Transverse colon (tissue), 4 donors: Measurements from ENCODE around the gene HSPA8. TPM values are rescaled to one million over a fixed set of nuclear protein-coding genes. Genes with fewer than 3 reads are reported as not detected.

Source experiments
- DNase-seq: peaks from one replicate; pipeline ENCODE4 v3.0.0-alpha.2; 2019
- H3K27ac ChIP-seq, 4 donors: fragments of 200-600 bp; sonication (generic); 2 replicates each; pipeline ENCODE4 v1.5.1; 2016 to 2018; ENCODE audit warnings: inconsistent platforms in 4 of 4
- H3K27me3 ChIP-seq: fragments of 200-600 bp; sonication (generic); 2 replicates; pipeline ENCODE4 v1.5.1; 2017; ENCODE audit warnings: inconsistent platforms
- H3K36me3 ChIP-seq, 4 donors: fragments of 200-600 bp; sonication (generic); 2 replicates each; pipeline ENCODE4 v1.5.1; 2017 to 2019; ENCODE audit warnings: inconsistent platforms in 4 of 4
- H3K4me1 ChIP-seq, 4 donors: fragments of 200-600 bp; sonication (generic); 2 replicates each; pipeline ENCODE4 v1.5.1; 2017 to 2020; ENCODE audit warnings: inconsistent platforms in 4 of 4
- H3K4me3 ChIP-seq, 4 donors: fragments of 200-600 bp; sonication (generic); 1 replicate in 1 of 4; 2 replicates in 3 of 4; pipeline versions ENCODE4 v1.5.1 to v1.6.1; 2017 to 2019; ENCODE audit warnings: inconsistent platforms in 4 of 4
- H3K9me3 ChIP-seq, 2 donors: fragments of 200-600 bp; sonication (generic); 2 replicates each; pipeline ENCODE4 v1.5.1; 2017 to 2019; ENCODE audit warnings: inconsistent platforms in 2 of 2
- EP300 ChIP-seq: sonication (generic); formaldehyde crosslinking; IDR thresholded peaks from one replicate; pipeline ENCODE4 v1.6.1; 2017; ENCODE audit warnings: antibody characterized with exemption, low read depth
- POLR2A ChIP-seq: fragments of 450-650 bp; IDR thresholded peaks from one replicate; pipeline ENCODE4 v1.6.1; 2016; ENCODE audit warnings: antibody characterized with exemption, mild to moderate bottlenecking, moderate library complexity
- POLR2AphosphoS5 ChIP-seq, 3 donors: sonication (generic); formaldehyde crosslinking; IDR thresholded peaks; one replicate each; pipeline ENCODE4 v1.6.1; 2016; ENCODE audit warnings: antibody characterized with exemption in 3 of 3
- WGBS, 2 donors: methylation state at CpG; one replicate each; pipeline ENCODE4 v1.1.5; 2018; ENCODE audit warnings: low coverage in 1 of 2; 5-methylcytosine and 5-hydroxymethylcytosine counted together
- in situ Hi-C, 4 donors: fragments of 200-750 bp; cut with MboI; loops; one replicate each; pipeline versions ENCODE4 v1.15.0 to v1.15.1; 2017; ENCODE audit warnings: low sequenced_read_pairs in 3 of 4, low pct_ligation_motif_present in 1 of 4, low pct_unique_long_range_greater_than_20kb in 1 of 4
- intact Hi-C: fragments of 100-400 bp; cut with DNase I; formaldehyde crosslinking; loops from one replicate; pipeline ENCODE4 v1.15.1; 2023; ENCODE audit warnings: low total_unique reads
- total RNA-seq, 4 donors: library from RNA; depleted of rRNA; stranded (reverse); fragments of >200 nt; gene quantifications; one replicate each; pipeline ENCODE4 v1.1.0, GENCODE V29; 2016
- TF ChIP-seq, protein P1 (sequence below), 5 experiments: fragments of 200-600 bp in 3 of 5; fragments of 450-650 bp in 2 of 5; sonication (generic) in 3 of 5; IDR thresholded peaks; 1 replicate in 2 of 5; 2 replicates in 3 of 5; pipeline ENCODE4 v1.5.1; 2016 to 2017; ENCODE audit warnings: antibody characterized with exemption in 5 of 5, inconsistent platforms in 3 of 5, mild to moderate bottlenecking in 2 of 5, moderate library complexity in 1 of 5

The HSPA8 gene
- total RNA-seq, 4 donors from 2014 or later: 183 to 783 (median 651) TPM

DNA sequence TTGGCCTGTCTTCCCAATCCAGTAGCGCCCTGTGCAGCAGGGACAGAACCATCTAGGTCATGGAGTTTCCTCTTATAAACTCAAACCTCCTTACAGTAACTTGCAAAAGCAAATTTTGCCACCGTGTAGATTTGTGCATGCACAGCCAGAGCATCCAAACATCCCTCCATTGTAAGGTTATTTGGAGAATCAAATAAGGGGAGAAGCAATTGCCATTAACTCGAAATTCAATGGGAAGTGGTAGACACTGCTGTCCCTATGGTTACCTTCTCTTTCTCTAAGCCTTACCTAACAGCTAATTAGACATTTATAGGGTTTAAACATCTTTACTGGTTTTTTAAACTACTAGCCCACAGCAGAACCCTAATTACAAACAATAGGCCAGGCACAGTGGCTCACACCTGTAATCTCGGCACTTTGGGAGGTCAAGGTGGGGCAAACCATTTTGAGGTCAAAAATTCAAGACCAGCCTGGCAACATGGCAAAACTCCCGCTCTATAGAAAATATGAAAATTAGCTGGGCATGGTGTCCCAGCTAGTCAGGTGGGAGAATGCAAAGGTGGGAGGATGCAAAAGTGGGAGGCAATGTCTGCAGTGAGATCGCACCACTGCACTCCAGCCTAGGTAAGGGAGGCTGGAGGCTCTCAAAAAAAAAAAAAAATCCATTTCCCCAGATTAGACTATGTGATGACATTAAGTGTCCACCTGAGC lies 6.6 kb downstream of the HSPA8 start:
- in situ Hi-C loops: no loop called here
- H3K4me1 ChIP-seq: peaks cover 14 to 46% (median 21%) of the 10 kb centered on the region in 4 donors

DNA sequence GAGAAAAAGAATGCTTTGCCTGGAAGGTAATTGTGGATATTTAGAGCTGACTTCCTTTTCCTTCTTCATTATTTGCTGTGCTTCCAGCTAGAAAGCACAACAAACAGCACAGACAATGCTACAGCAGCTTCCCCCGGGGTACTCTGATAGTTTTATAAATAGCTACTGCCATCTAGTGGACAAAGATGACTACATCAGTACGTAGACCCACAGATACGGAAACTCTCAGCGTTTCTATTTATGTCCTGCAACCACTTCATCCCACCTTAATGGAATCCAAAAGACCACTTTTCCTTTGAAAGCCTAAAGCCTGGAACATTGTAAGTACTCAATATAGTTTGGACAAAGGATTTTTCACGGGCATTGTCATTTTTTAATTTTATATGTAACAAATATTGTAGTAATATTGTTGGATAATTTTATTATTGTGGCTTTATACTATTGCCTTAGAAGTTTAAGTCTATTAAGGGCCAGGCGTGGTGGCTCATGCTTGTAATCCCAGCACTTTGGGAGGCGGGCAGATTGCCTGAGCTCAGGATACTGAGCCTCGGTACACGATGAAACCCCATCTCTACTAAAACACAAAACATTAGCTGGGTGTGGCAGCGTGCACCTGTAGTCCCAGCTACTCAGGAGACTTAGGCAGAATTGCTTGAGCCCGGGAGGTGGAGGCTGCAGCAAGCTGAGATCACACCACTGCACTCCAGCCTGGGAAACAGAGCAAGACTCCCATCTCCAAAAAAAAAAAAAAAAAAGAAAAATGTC lies 7.5 kb downstream of the HSPA8 start:
- TF ChIP-seq POLR2AphosphoS5 (IDR thresholded peaks at IDR 0.05) (no peak), POLR2A (no peak), EP300 (no peak)
- TF ChIP-seq, protein P1, sequence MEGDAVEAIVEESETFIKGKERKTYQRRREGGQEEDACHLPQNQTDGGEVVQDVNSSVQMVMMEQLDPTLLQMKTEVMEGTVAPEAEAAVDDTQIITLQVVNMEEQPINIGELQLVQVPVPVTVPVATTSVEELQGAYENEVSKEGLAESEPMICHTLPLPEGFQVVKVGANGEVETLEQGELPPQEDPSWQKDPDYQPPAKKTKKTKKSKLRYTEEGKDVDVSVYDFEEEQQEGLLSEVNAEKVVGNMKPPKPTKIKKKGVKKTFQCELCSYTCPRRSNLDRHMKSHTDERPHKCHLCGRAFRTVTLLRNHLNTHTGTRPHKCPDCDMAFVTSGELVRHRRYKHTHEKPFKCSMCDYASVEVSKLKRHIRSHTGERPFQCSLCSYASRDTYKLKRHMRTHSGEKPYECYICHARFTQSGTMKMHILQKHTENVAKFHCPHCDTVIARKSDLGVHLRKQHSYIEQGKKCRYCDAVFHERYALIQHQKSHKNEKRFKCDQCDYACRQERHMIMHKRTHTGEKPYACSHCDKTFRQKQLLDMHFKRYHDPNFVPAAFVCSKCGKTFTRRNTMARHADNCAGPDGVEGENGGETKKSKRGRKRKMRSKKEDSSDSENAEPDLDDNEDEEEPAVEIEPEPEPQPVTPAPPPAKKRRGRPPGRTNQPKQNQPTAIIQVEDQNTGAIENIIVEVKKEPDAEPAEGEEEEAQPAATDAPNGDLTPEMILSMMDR (IDR thresholded peaks at IDR 0.05): peak; percentile 63 to 77 (median 71)
- intact Hi-C loops (no loop called here), in situ Hi-C loops (no loop called here)
- no peak for DNase-seq
- no peaks in the 10 kb centered on the region for H3K27me3 ChIP-seq
- H3K27ac ChIP-seq: peak overlapping the region; percentile 19 to 42 (median 26)
- peaks cover 8 to 38% (median 12%) of the 10 kb centered on the region in 4 donors for H3K4me1 ChIP-seq
- no peak overlapping the region for H3K4me3 ChIP-seq
- H3K9me3 ChIP-seq: no peaks in the 10 kb centered on the region
- peaks cover 0 to 48% (median 21%) of the 10 kb centered on the region in 4 donors for H3K36me3 ChIP-seq
- 5 to 11% methylated on average over 7 to 11 of the region's 11 CpGs for WGBS, 2 donors

More for the DNA sequence above, 6.6 kb downstream of the HSPA8 start:
- WGBS, 2 donors: 59 to 61% methylated on average over 5 to 6 of the region's 6 CpGs
- Histone ChIP-seq H3K36me3 (peaks cover 0 to 57% (median 24%) of the 10 kb centered on the region in 4 donors), H3K9me3 (no peaks in the 10 kb centered on the region), H3K27ac (peak overlapping the region in 2 of 4 donors; percentile 14 to 23), H3K27me3 (no peaks in the 10 kb centered on the region), H3K4me3 (no peak overlapping the region)
- intact Hi-C loops: no loop called here
- no peak for DNase-seq
- TF ChIP-seq POLR2AphosphoS5 (IDR thresholded peaks at IDR 0.05): no peak
- no peak for TF ChIP-seq EP300
- TF ChIP-seq POLR2A: no peak
- TF ChIP-seq, protein P1 (IDR thresholded peaks at IDR 0.05): no peak

DNA sequence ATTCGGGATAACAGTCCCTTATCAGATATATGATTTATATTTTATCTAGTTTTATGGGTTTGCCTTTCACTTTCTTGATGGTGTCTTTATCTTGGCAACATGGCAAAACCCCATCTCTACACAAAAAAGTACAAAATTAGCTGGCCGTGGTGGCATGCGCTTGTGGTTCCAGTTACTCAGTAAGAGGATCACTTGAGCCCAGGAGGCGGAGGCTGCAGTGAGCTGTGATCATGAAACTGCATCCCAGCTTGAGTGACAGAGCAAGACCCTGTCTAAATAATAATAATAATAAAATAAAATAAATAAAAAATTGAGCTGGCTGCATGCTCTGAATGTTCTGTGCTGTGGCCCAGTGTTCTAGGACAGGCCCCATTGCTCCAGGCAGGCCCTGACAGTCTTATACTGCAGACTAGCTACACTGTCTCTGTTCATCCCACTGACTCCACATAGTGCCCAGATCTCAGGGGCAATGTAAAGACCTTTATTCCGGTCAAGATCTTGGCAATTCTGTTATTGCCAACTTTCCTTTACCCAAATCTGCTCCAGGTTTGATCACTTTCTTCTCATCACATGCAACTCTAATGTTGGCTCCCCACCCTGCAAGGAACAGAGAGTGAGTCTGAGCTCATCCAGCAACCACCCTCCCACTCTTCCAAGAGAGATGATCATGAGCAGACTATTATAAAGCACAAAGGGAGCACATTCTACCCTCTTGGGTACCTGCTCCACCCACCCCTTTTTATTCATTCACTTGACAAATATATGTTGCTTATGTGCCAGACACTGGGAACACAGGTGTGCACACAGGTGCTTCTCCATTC lies 8.8 kb downstream of the HSPA8 start:
- Histone ChIP-seq H3K27ac (no peak overlapping the region), H3K4me3 (no peak overlapping the region), H3K27me3 (no peaks in the 10 kb centered on the region), H3K4me1 (peaks cover 0 to 24% (median 3%) of the 10 kb centered on the region in 4 donors), H3K36me3 (peaks cover 0 to 35% (median 12%) of the 10 kb centered on the region in 4 donors), H3K9me3 (no peaks in the 10 kb centered on the region)
- no peak for DNase-seq
- intact Hi-C loops (no loop called here), in situ Hi-C loops (no loop called here)
- WGBS, 2 donors: 51 to 87% methylated on average over 3 to 5 of the region's 5 CpGs
- TF ChIP-seq, protein P1 (IDR thresholded peaks at IDR 0.05): no peak
- TF ChIP-seq POLR2AphosphoS5 (IDR thresholded peaks at IDR 0.05): no peak
- TF ChIP-seq POLR2A: no peak
- no peak for TF ChIP-seq EP300
